MM.1S (cell line): ENCODE data around the gene HOMER2.

Source experiments
- EZH2 ChIP-seq: fragments of 300-600 bp; sonication (generic); optimal IDR thresholded peaks from 2 replicates; pipeline ENCODE3; 2017; ENCODE audit warnings: low read depth, mild to moderate bottlenecking, antibody characterized with exemption, low read length, mixed read lengths
- TF ChIP-seq, protein P1 (sequence below): fragments of 300-600 bp; sonication (generic); IDR thresholded peaks from 2 replicates; pipeline ENCODE4 v1.5.1; 2016; ENCODE audit warnings: antibody characterized with exemption, low read length, mixed read lengths

DNA sequence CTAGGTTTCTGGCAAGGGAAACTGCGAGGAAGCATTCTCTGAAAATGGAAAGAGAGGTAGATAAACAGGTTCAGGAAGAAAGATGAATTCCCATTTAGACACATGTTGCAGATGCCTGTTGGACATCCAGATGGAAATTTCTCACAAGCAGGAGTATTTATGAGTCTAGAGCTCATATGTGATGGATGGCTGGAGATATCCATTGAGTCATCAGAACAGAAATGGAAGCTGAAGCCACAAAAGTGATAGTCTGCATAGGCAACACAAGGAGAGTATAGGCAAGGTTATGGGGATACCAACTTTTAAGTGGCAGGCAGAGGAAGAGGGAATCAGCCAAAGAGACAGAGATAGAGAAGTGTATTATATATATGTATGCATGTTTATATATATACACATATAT, 27.2 kb upstream of the HOMER2 start:
- TF ChIP-seq, protein P1, sequence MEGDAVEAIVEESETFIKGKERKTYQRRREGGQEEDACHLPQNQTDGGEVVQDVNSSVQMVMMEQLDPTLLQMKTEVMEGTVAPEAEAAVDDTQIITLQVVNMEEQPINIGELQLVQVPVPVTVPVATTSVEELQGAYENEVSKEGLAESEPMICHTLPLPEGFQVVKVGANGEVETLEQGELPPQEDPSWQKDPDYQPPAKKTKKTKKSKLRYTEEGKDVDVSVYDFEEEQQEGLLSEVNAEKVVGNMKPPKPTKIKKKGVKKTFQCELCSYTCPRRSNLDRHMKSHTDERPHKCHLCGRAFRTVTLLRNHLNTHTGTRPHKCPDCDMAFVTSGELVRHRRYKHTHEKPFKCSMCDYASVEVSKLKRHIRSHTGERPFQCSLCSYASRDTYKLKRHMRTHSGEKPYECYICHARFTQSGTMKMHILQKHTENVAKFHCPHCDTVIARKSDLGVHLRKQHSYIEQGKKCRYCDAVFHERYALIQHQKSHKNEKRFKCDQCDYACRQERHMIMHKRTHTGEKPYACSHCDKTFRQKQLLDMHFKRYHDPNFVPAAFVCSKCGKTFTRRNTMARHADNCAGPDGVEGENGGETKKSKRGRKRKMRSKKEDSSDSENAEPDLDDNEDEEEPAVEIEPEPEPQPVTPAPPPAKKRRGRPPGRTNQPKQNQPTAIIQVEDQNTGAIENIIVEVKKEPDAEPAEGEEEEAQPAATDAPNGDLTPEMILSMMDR, result no peak
- no peak for TF ChIP-seq EZH2
